H9 (cell line): Measurements from ENCODE around the gene DCAF17. TPM values are rescaled to one million over a fixed set of nuclear protein-coding genes. Genes with fewer than 3 reads are reported as not detected.

Experiments used
- DNase-seq: peaks from one replicate; pipeline ENCODE4 v3.0.0-alpha.2; 2017
- H2AFZ ChIP-seq: one replicate; pipeline ENCODE4 v1.6.1; 2013; ENCODE audit warnings: mild to moderate bottlenecking, low read length, control low read depth, moderate library complexity
- H2AK5ac ChIP-seq: 2 replicates; pipeline ENCODE4 v1.6.1; 2013; ENCODE audit warnings: low read length, control low read depth, mixed read lengths; ENCODE audit not compliant: insufficient read length
- H2BK120ac ChIP-seq: one replicate; pipeline ENCODE4 v1.6.1; 2013; ENCODE audit warnings: low read depth, mild to moderate bottlenecking, low read length, control low read depth, inconsistent platforms; ENCODE audit not compliant: poor library complexity, severe bottlenecking
- H2BK12ac ChIP-seq: 2 replicates; pipeline ENCODE4 v1.6.1; 2013; ENCODE audit warnings: low read length, control low read depth, mixed read lengths, low read depth; ENCODE audit not compliant: insufficient read length
- H2BK15ac ChIP-seq: 2 replicates; pipeline ENCODE4 v1.6.1; 2013; ENCODE audit warnings: low read depth, low read length, control low read depth
- H2BK20ac ChIP-seq: one replicate; pipeline ENCODE4 v1.6.1; 2013; ENCODE audit warnings: low read depth, mild to moderate bottlenecking, low read length, control low read depth, inconsistent platforms; ENCODE audit not compliant: poor library complexity, severe bottlenecking
- H2BK5ac ChIP-seq: 2 replicates; pipeline ENCODE4 v1.6.1; 2013; ENCODE audit warnings: low read length, control low read depth, mixed read lengths; ENCODE audit not compliant: insufficient read length
- H3K14ac ChIP-seq: 2 replicates; pipeline ENCODE4 v1.6.1; 2013; ENCODE audit warnings: low read length, control low read depth; ENCODE audit not compliant: insufficient read depth
- H3K18ac ChIP-seq: 2 replicates; pipeline ENCODE4 v1.6.1; 2013; ENCODE audit warnings: low read depth, mild to moderate bottlenecking, mixed read lengths, low read length, control low read depth; ENCODE audit not compliant: insufficient read length
- H3K23ac ChIP-seq: 2 replicates; pipeline ENCODE4 v1.6.1; 2013; ENCODE audit warnings: low read length, control low read depth, mixed read lengths, low read depth; ENCODE audit not compliant: insufficient read length
- H3K23me2 ChIP-seq: 2 replicates; pipeline ENCODE4 v1.6.1; 2013; ENCODE audit warnings: low read depth, mild to moderate bottlenecking, mixed read lengths, low read length, control low read depth; ENCODE audit not compliant: insufficient read length, poor library complexity, severe bottlenecking
- H3K27ac ChIP-seq: 2 replicates; pipeline ENCODE4 v1.5.1; 2013; ENCODE audit warnings: low read length, control low read depth, mixed read lengths, low read depth; ENCODE audit not compliant: insufficient read length
- H3K27me3 ChIP-seq: 2 replicates; pipeline ENCODE4 v1.6.1; 2013; ENCODE audit warnings: low read length, control low read depth, inconsistent platforms; ENCODE audit not compliant: insufficient read depth
- H3K4ac ChIP-seq: 2 replicates; pipeline ENCODE4 v1.6.1; 2013; ENCODE audit warnings: low read depth, mild to moderate bottlenecking, control low read depth, inconsistent platforms, low read length, moderate library complexity
- H3K4me1 ChIP-seq: 2 replicates; pipeline ENCODE4 v1.6.1; 2013; ENCODE audit warnings: low read length, control low read depth, inconsistent platforms; ENCODE audit not compliant: insufficient read depth
- H3K4me2 ChIP-seq: 2 replicates; pipeline ENCODE4 v1.6.1; 2013; ENCODE audit warnings: low read length, control low read depth, mixed read lengths; ENCODE audit not compliant: insufficient read length, insufficient read depth
- H3K56ac ChIP-seq: 2 replicates; pipeline ENCODE4 v1.6.1; 2013; ENCODE audit warnings: low read depth, mild to moderate bottlenecking, mixed read lengths, low read length, control low read depth; ENCODE audit not compliant: insufficient read length
- H3K79me1 ChIP-seq: 2 replicates; pipeline ENCODE4 v1.6.1; 2013; ENCODE audit warnings: low read depth, mild to moderate bottlenecking, moderate library complexity, low read length, control low read depth, inconsistent platforms; ENCODE audit not compliant: insufficient read depth, poor library complexity, severe bottlenecking
- H3K79me2 ChIP-seq: 2 replicates; pipeline ENCODE4 v1.6.1; 2013; ENCODE audit warnings: low read length, control low read depth, inconsistent platforms; ENCODE audit not compliant: insufficient read depth
- H3K9ac ChIP-seq: 2 replicates; pipeline ENCODE4 v1.6.1; 2013; ENCODE audit warnings: low read length, control low read depth, mixed read lengths; ENCODE audit not compliant: insufficient read length; ENCODE audit errors: extremely low read depth
- H3K9me3 ChIP-seq: one replicate; pipeline ENCODE4 v1.6.1; 2013; ENCODE audit warnings: low read depth, low read length, inconsistent platforms; ENCODE audit not compliant: control insufficient read depth
- H3T11ph ChIP-seq: one replicate; pipeline ENCODE4 v1.6.1; 2013; ENCODE audit warnings: mild to moderate bottlenecking, low read length, control low read depth, inconsistent platforms
- H4K20me1 ChIP-seq: one replicate; pipeline ENCODE4 v1.6.1; 2013; ENCODE audit not compliant: control insufficient read depth, insufficient read length, insufficient read depth
- H4K5ac ChIP-seq: 2 replicates; pipeline ENCODE4 v1.6.1; 2013; ENCODE audit warnings: low read depth, mild to moderate bottlenecking, mixed read lengths, low read length, control low read depth; ENCODE audit not compliant: insufficient read length
- H4K8ac ChIP-seq: replicated peaks from 2 replicates; pipeline ENCODE4 v1.6.1; 2013; ENCODE audit warnings: low read length, control low read depth, mixed read lengths, low read depth; ENCODE audit not compliant: insufficient read length
- H4K91ac ChIP-seq: 2 replicates; pipeline ENCODE4 v1.6.1; 2013; ENCODE audit warnings: low read depth, mild to moderate bottlenecking, moderate library complexity, mixed read lengths, low read length, control low read depth; ENCODE audit not compliant: insufficient read length
- H3K27ac Mint-ChIP-seq, 3 experiments: 2 replicates in 2 of 3; 3 replicates in 1 of 3; pipeline ENCODE4 v1.8.0; 2020 to 2021; ENCODE audit warnings: mixed read lengths in 3 of 3, mild to moderate bottlenecking in 1 of 3, moderate library complexity in 1 of 3
- H3K27me3 Mint-ChIP-seq: 2 replicates; pipeline ENCODE4 v1.8.0; 2021; ENCODE audit warnings: low read depth, mild to moderate bottlenecking, moderate library complexity, mixed read lengths
- H3K36me3 Mint-ChIP-seq, 3 experiments: 2 replicates in 2 of 3; 3 replicates in 1 of 3; pipeline ENCODE4 v1.8.0; 2020 to 2021; ENCODE audit warnings: low read depth in 3 of 3, mixed read lengths in 3 of 3; ENCODE audit not compliant: insufficient read depth in 1 of 3
- H3K4me1 Mint-ChIP-seq, 2 experiments: 2 replicates each; pipeline ENCODE4 v1.8.0; 2020; ENCODE audit warnings: mixed read lengths in 2 of 2
- H3K4me3 Mint-ChIP-seq, 2 experiments: 2 replicates in 1 of 2; 3 replicates in 1 of 2; pipeline ENCODE4 v1.8.0; 2020 to 2021; ENCODE audit warnings: mild to moderate bottlenecking in 2 of 2, mixed read lengths in 2 of 2, moderate library complexity in 1 of 2
- H3K9me3 Mint-ChIP-seq, 2 experiments: 2 replicates in 1 of 2; 3 replicates in 1 of 2; pipeline ENCODE4 v1.8.0; 2020; ENCODE audit warnings: mild to moderate bottlenecking in 2 of 2, mixed read lengths in 2 of 2, moderate library complexity in 1 of 2
- WGBS: extraction: QIAGEN DNeasy Blood & Tissue Kit; methylation state at CpG from one replicate; pipeline ENCODE4 v1.1.7; 2013; ENCODE audit warnings: missing lambda C conversion rate, low lambda C conversion rate, mixed read lengths; ENCODE audit not compliant: insufficient read length; ENCODE audit errors: extremely low coverage; 5-methylcytosine and 5-hydroxymethylcytosine counted together
- total RNA-seq: library from RNA; stranded (reverse); gene quantifications from 2 replicates; pipeline ENCODE4 v1.2.1, GENCODE V29; 2021
- TF ChIP-seq, protein P1 (sequence below): fragments of 200-600 bp; sonication (generic); conservative IDR thresholded peaks from 3 replicates; pipeline ENCODE4 v1.8.0; 2021; ENCODE audit warnings: antibody characterized with exemption, mild to moderate bottlenecking

The DCAF17 gene
- total RNA-seq, 1 experiment from 2014 or later, result 28.1 TPM

DNA sequence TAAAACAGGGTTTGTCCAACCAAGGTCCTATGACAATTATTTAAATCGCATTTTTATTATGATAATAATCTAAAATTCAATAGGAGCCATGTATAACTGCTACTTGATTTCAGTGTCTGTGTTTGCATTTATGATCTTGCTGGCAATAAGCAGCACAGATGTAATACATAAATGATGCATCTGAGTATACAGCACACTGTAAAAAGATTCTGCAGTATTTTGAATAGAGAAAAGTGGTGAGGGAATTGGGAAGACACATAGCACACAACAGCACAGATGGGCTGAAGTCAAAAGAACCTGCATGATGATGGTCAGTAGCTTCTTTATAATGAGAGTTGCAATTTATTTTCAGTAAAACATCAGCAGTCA is 26.4 kb upstream of the DCAF17 start:
- no peak overlapping the region for H3K23ac ChIP-seq
- peaks cover 38 to 49% of the 10 kb centered on the region in 2 experiments for H3K4me1 Mint-ChIP-seq
- H3K23me2 ChIP-seq, result no peaks in the 10 kb centered on the region
- H3K9me3 Mint-ChIP-seq, result no peaks in the 10 kb centered on the region; a peak in 2 of 5 replicates
- H4K20me1 ChIP-seq, result no peaks in the 10 kb centered on the region
- H3K27ac Mint-ChIP-seq, result no peak overlapping the region
- H3K36me3 Mint-ChIP-seq, result peaks cover 6 to 14% (median 13%) of the 10 kb centered on the region in 3 experiments; a peak in 6 of 7 replicates
- H3K4me1 ChIP-seq, result peaks cover 10% of the 10 kb centered on the region
- no peaks in the 10 kb centered on the region for H3K9me3 ChIP-seq
- no peak overlapping the region for H2BK20ac ChIP-seq
- no peak overlapping the region for H3K14ac ChIP-seq
- H2BK120ac ChIP-seq, result no peak overlapping the region
- no peak overlapping the region for H3K27ac ChIP-seq
- H4K91ac ChIP-seq, result no peak overlapping the region
- no peaks in the 10 kb centered on the region for H3K27me3 Mint-ChIP-seq
- H3K9ac ChIP-seq, result no peak overlapping the region
- no peak overlapping the region for H2AFZ ChIP-seq
- H2BK12ac ChIP-seq, result no peak overlapping the region
- TF ChIP-seq, protein P1, sequence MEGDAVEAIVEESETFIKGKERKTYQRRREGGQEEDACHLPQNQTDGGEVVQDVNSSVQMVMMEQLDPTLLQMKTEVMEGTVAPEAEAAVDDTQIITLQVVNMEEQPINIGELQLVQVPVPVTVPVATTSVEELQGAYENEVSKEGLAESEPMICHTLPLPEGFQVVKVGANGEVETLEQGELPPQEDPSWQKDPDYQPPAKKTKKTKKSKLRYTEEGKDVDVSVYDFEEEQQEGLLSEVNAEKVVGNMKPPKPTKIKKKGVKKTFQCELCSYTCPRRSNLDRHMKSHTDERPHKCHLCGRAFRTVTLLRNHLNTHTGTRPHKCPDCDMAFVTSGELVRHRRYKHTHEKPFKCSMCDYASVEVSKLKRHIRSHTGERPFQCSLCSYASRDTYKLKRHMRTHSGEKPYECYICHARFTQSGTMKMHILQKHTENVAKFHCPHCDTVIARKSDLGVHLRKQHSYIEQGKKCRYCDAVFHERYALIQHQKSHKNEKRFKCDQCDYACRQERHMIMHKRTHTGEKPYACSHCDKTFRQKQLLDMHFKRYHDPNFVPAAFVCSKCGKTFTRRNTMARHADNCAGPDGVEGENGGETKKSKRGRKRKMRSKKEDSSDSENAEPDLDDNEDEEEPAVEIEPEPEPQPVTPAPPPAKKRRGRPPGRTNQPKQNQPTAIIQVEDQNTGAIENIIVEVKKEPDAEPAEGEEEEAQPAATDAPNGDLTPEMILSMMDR, result no peak
- no peak overlapping the region for H4K8ac ChIP-seq
- no peak overlapping the region for H3T11ph ChIP-seq
- peaks cover 8% of the 10 kb centered on the region; the same call in 1 of the 2 replicates for H3K79me2 ChIP-seq
- H4K5ac ChIP-seq, result no peak overlapping the region
- WGBS, result no CpG with 5 or more reads among the region's 1 CpG
- no peak overlapping the region for H2BK15ac ChIP-seq
- no peak overlapping the region for H3K18ac ChIP-seq
- no peak overlapping the region for H3K4me3 Mint-ChIP-seq
- no peak overlapping the region for H2AK5ac ChIP-seq
- H2BK5ac ChIP-seq, result no peak overlapping the region
- no peak overlapping the region for H3K56ac ChIP-seq
- peaks cover 3% of the 10 kb centered on the region for H3K79me1 ChIP-seq
- DNase-seq, result no peak
- H3K4ac ChIP-seq, result no peak overlapping the region
- no peak overlapping the region for H3K4me2 ChIP-seq
- no peaks in the 10 kb centered on the region for H3K27me3 ChIP-seq
